Ishikawa (cell line): ENCODE measurements around the gene CACNB2.

Experiments
- CEBPB ChIP-seq: IDR thresholded peaks from 2 replicates; pipeline ENCODE4 v1.6.1; 2012
- CREB1 ChIP-seq: IDR thresholded peaks from 2 replicates; pipeline ENCODE4 v1.6.1; 2012; ENCODE audit warnings: low read depth
- EGR1 ChIP-seq: IDR thresholded peaks from 2 replicates; pipeline ENCODE4 v1.6.1; 2012
- EP300 ChIP-seq: IDR thresholded peaks from 2 replicates; pipeline ENCODE4 v1.6.1; 2012; ENCODE audit warnings: borderline replicate concordance
- FOXM1 ChIP-seq: IDR thresholded peaks from 2 replicates; pipeline ENCODE4 v1.6.1; 2012; ENCODE audit warnings: low read depth, borderline replicate concordance
- RAD21 ChIP-seq: IDR thresholded peaks from 2 replicates; pipeline ENCODE4 v1.6.1; 2012; ENCODE audit warnings: low read depth
- TCF12 ChIP-seq: IDR thresholded peaks from 2 replicates; pipeline ENCODE4 v1.6.1; 2012; ENCODE audit warnings: low read depth
- TEAD4 ChIP-seq: IDR thresholded peaks from 2 replicates; pipeline ENCODE4 v1.6.1; 2012
- YY1 ChIP-seq: IDR thresholded peaks from 2 replicates; pipeline ENCODE4 v1.6.1; 2012; ENCODE audit warnings: low read depth
- ZBTB7A ChIP-seq: IDR thresholded peaks from 2 replicates; pipeline ENCODE4 v1.6.1; 2012; ENCODE audit warnings: low read depth

GRCh38 chr10:18514537-18514936 is 374.3 kb downstream of the CACNB2 start:
- TF ChIP-seq RAD21, result no peak
- TF ChIP-seq TEAD4, result no peak
- TF ChIP-seq EGR1, result no peak
- TF ChIP-seq ZBTB7A, result no peak
- no peak for TF ChIP-seq YY1
- no peak for TF ChIP-seq TCF12
- no peak for TF ChIP-seq CEBPB
- no peak for TF ChIP-seq FOXM1
- TF ChIP-seq CREB1, result no peak
- no peak for TF ChIP-seq EP300
